Fibroblast of peridontal ligament (primary cell): Measurements from ENCODE around the gene TH.
"Not testable (repeated sequence)": the region's sequence is repeated elsewhere in the genome, so short reads cannot be mapped to it uniquely, and the experiment has no call there.

Experiments
- DNase-seq: peaks from one replicate; pipeline ENCODE4 v3.0.0-alpha.2; 2010; ENCODE audit errors: extremely low read depth

Gene TH

DNA sequence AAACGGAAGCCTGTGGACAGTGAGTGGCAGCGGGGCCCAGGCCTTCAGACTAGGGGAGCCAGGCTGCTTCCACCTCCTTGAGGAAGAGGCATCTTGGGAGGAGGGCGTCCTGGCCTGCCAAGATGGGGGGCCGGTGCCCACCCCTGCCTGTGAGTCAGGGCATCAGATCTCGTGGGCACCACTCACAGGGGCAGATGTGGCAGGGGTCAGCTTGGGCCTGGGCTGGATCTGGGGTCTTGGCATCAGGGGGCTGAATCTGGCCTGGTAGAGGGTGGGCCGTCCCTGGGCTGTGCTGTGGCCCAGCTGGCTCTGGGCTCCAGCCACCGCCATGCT, 24.1 kb upstream of the TH start:
- DNase-seq, result no peak

DNA sequence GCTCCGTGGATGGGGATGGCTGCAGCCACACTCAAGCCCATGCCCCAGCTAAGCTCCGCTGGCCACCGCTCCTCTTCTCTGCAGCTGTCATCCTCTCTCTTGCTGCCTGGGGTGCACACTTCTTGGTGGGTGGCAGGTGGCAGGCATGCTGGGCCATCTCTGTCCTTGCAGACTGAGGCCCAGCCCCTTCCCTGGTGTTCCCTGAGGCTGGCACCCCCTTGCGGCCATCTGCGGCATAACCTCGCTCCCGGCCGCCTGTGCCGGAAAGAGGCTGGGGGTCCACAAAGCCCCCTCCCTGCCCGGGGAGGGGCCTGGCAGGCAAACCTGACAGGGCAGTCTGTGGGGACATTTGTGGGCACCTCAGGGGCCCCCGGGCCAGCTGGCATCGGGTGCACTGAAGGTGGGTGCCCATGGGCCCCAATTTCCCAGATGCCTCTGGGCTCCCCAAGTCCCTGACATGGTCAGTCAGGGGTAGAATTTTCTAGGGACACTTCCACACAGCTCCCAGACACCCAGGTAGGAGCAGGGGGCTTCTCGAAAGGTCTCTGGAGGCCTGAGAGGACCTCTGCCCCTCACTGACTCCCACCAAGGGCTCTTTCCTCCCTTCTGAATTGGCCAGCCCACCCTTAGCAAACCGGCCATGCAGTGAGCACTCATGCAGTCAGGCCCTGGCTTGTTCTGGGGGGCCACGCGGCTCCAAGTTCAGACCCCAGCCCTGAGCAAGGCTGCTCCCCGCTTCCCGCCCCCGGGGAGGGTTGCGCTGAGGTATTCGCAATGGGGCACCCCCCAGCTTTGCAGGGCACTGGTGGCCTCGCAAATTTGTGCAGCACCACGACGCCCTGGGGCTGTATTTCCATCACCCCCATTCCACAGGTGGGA, 23.5 kb upstream of the TH start:
- peak; percentile 1 for DNase-seq

DNA sequence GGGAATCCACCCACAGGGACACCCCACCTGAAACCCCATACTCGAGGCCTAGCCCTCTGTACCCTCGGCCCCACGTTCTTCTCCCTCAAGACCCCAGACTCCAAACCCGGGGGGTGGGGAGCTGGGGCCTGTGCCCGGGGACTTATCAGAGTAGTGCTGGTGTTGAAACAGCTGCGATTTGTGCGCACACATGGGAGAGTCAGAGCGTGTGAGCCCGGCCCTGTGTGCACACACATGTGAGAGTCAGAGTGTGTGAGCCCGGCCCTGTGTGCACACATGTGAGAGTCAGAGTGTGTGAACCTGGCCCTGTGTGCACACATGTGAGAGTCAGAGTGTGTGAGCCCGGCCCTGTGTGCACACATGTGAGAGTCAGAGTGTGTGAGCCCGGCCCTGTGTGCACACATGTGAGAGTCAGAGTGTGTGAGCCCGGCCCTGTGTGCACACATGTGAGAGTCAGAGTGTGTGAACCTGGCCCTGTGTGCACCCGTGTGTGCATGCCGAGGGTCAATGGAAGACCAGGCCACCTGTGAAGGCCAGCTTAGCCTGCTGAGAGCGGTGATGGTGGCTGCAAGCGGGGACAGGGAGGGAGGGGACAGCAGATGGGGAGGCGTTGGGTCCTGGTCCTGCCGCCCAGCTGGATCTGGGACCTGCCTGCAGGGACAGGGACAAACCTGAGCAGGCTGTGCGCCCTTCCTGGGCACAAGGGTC, 22.4 kb upstream of the TH start:
- DNase-seq, result not testable (repeated sequence)

DNA sequence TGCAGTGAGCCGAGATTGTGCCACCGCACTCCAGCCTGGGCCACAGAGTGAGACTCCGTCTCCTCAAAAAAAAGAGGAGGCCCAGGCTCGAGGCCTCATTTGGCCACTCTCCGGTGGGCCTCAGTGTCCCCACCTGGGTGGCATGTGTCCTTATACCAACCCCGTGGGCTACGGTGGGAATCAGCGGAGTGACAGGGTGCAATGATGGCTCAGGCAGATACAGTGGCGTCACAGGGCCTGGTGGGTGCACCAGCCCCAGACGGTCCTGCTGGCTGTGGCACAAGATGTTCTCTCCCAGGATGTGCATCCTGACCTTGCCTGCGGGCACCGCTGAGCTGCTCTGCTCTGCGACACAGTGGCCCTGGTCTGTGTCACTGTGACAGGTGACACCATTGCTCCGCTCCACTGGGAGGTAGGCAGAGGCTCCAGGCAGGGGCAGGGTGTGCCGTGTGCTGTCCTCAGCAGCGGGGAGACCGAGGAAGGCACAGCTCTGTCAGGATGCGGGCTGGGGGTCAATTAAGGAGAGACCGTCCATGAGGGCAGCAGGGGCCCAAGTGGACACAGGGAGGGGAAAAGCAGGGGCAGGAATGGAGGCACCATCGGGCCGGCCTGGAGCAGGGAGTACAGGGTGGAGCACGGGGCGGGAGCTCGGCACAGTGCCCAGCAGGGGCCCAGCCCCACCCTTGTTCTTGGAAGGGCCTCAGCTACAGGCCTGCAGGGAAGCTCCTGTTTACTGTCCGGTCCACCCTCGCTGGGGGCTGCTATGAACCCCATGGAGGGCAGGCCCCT, 21.7 kb upstream of the TH start:
- no peak for DNase-seq

DNA sequence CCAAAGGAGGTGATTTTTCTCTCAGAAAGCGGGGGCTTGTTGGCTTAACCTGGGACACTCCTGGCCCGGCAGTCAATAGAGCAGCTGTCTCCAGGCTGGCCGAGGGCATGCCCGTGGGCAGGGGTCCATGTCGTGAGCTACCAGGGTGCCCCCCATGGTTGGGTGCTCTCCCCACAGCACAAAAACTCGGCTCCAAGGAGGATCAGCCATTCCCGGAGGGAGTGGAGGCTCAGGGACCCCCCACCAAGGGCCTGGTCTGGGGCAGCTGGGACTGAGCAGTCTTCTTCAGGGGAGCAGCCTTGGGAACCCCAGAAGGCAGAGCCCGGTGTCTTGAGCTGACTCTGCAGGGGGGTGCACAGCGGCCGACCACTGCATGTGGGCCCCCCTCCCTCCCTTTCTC, 20.8 kb upstream of the TH start:
- no peak for DNase-seq

DNA sequence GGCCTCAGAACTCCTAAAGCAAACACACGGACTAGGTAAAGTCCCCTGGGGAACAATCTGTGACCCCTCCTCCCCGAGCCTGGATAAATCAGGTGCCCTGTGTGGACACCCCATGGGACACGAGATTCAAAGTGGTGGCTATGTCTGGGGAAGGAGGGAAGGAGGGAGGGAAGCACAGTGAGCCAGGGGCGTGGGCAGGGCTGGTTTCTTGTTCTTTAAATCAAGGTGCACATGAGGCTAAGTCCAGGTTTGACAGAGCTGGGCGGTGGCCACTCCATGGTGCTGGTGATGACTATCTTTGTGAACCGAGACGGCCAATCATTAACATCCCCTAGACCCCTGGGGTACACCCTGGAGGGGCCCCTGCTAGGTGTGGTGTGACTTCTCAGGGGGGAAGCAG, 20.3 kb upstream of the TH start:
- no peak for DNase-seq

DNA sequence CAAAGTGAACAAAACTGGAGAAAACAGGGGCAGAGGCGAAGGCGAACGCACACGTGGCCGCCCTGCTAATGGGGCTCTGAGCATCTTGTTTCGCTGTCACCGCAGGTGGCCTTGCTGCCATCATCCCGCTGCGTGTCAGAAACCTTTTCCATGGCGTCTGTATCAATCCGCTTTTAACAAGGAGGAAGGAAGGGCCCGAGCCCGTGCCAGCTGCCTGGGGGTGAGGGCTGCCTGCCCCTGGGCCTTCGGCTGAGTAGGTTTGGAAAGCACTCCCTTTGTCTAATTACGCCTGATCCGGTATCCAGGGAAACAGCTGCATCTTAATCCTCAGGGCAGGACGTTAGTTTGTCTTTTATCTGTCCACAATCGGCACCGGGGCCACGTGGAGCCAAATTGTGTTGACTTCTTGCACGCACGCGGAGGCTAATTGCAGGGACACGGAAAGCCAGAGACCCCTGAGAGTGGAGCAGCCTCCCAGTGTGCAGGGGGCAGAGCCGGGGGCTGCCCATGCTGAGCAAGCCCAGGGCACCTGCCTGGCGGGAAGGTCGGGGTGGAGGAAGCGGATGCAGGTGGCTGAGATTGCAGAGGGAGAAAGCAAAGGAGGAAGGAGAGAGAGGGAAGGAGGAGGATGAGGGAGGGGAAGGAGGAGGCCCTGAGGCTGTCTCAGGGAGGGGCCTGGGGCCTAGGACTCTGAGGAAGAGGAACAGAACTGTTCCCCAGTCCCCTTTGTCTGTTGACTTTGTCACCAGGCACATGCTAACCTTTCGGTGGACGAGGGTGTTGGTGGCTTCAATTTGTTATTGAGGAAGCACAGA, 19.2 kb upstream of the TH start:
- no peak for DNase-seq

DNA sequence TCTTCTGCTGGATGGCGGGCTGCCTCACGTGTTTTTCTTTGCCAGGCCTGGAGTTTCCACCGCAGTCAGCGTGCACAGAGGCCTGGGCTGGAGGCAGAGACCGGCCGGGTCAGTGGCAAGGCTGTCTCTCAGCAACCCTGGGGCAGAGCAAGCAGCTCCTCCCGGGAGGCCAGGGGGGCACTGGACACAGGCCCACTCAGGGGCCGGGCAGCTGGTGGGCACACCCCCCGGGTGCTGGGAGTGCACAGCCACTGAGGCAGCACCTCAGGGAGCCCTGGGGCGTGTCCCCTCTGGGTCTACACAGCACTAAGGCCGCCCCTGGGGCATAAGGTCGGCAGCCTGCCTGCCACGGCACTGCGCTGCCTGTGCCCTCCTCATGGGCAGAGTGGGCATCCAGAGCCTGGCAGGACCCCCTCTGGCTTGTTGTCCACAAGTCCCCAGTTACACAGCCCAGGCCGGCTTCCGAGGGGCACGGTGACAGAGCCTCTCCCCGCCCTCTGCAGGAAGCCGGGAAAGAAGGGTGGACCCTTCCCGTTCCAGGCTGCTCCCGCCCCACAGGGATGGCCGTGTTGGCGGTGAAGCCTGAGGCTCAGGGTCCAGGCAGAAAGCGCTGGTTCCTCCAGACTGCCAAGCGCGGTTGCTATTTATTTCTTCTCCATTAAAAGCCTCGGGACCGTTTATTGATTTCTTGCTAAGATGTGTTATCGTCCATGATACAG, 18.5 kb upstream of the TH start:
- DNase-seq, result no peak

DNA sequence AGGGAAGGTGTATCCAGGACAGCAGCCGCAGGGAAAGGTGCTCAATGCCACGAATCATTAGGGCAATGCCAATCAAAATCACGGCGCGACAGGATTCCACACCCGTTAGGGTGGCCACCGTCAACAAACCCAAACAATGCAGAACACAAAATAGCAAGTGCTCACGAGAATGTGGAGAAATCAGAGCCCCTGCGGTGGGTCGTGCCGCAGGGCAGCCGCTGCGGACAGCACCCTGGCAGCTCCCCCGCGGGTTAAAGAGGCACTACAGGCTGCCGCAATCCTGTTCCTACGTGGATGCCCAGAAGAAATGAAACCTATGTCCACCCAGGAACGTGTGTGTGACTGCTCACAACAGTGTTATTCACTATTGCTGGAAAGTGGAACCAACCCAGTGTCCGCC, 17.1 kb upstream of the TH start:
- DNase-seq, result no peak

DNA sequence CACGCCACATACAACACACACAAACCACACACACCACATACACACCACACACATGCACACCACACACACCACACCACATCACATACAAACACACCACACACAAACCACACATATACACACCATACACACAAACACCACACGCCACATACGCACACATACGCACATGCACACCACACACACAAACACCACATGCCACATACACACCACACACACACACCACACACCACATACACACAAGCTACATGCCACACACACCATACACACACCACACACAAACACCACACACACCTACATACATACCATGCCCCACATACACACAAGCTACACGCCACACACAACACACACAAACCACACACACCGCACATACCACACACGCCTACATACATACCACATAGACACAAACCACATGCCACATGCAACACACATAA, 15.7 kb upstream of the TH start:
- no peak for DNase-seq

DNA sequence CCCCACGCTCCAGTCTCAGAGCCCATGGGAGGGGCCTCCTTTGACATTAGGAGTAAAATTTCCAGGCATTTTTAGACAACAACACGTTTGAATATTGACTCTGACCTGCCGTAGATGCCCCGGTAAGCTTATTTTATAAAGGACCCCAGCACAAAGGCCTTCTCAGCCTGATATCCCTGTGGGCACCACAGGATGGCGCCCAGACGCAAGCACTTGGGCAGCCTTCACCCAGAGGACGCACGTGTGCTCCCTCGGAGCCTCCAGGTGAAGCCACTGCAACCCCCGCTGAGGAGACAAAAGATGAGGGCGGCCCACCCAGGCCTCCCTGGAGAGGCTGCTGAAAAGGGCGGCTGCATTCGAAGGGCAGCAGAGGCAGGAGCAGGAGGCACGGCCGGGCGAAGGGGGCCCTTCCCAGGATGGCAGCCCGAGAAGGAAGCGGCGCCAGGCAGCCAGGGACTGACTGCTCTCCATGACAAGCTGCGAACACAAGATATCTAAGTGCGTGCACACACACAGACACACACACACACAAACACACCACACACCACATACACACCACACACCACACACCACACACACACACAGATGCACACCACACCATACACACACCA, 15.2 kb upstream of the TH start:
- DNase-seq, result no peak

DNA sequence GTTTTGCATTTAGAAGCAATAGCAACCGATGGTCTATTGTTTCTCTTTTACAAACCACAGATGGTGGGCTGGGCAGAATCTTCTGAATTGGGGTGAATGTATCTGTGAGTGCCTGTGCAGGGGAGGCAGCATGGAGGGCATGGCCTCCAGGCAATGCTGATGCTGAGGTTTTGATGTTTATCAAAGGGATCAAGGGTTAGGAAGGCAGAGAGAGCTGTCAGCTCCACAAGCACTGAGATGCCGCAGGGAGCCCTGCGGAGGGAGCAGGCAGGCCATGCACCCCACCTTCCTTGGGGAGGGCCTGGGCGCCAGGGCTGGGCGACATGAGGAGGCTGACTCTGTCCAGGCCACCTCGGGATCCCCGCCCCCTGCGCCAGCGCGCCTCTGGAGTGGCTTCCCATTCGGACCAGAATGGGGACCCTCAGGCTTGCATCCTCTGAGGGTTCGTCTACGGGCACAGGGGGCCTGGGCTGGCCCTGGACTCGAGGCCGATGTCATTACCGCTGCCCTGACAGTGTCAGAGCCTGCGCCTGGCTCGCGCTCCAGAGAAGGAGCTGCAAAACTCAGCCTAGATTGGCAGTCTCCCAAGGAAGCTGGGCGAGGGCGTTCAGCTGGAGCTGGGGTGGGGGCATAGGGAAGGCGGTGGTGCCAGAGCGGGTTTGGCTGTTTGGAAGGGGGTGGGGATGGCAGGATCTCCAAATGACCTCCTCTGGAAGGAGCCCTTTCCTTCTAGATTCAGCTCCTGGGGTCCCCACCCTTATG, 13.9 kb upstream of the TH start:
- DNase-seq, result no peak

DNA sequence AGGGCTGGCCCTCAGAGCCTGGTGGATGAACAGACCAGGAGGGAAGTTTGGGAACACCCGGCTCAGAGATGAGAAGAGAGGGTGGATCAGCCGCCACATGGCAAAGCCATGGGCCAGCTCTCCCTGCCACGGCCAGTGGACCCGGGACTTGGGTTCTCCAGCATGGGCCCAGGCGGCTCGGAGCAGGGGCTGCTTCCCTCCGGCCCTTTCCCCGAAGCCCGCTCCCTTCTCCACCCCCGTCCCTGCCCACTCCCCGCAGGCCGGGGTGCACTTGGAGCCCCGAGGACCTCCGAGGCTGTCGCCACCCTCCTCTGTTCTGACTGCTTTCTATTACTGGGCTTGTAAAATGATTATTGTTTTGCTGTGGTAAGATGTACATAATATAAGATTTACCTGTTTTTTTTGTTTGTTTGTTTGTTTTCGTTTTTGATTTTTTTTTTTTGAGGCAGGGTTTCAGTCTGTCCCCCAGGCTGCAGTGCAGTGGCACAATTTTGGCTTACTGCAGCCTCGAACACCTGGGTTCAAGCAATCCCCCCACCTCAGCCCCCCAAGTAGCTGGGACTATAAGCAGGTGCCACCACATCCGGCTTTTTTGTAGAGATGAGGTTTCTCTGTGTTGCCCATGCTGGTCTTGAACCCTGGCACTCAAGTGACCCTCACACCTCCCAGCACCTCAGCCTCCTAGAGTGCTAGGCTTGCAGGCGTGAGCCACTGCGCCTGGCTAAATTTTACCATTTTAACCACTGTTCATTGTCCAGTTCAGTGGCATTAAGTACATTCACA, 11.3 kb upstream of the TH start:
- DNase-seq, result no peak

DNA sequence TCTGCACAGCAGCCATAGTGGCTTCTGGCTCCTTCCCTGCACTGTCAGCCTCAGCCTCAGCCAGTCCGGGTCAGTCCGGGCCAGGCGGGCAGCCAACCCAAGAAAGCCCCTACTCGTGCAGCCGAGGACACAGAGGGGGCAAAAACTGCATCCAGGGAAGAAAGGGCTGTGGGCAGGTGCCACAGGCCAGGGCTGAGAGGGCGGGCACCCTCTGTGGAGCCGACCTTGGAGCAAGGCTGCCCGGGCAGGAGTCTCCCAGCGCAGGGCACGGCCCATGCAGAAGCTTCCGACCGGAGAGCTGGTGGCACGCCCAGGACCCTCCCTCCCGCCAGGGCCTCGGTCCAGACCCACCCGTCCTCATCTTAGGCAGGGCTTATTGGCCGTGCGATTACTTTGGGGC, 10.5 kb upstream of the TH start:
- DNase-seq, result no peak

DNA sequence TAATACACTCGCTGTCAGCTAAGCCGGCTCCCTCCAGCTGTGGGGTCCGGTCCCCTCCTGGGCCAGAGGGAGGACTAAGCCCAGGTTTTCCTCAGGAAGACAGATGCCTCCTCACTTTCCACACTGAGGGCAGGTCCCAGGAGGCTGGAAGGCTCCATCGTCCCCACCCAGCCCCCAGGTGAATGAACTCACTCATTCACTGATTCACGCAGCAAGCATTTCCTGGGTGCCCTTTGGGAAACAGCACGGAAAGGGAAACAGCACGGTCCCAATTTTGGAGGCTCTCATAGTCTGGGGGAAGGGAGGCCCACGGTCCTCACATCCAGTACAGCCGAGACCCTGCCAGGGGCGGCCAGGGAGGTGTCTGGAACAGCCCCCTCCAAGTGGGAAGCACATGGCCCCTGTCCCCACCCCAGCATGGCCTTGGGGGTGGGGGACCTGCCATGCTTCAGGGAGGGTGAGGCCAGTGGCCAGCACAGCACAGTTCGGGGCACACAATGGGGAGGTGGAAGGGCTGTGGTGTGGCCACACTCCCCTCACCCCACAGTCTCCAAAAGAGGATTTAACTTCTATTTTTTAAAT, 9.3 kb upstream of the TH start:
- no peak for DNase-seq

DNA sequence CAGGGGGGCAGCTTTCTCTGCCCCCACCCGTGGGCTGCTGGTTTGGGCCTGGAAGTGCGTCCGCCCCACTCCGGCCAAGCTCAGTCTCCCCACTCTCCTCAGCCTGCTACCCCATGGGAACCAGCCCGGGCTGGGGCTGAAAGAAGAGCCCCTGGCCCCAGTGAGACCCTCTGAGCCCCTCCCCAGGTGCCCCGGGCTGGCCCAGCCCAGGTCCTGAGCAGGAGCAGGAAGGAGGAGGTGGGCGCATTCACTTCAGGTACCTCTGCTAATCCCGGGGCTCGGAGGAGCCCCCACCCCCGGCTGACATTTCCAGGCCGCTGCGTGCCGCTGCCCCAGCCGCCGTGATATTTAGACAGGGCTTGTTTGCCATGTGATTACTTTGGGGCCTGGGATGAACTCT, 8.7 kb upstream of the TH start:
- no peak for DNase-seq

DNA sequence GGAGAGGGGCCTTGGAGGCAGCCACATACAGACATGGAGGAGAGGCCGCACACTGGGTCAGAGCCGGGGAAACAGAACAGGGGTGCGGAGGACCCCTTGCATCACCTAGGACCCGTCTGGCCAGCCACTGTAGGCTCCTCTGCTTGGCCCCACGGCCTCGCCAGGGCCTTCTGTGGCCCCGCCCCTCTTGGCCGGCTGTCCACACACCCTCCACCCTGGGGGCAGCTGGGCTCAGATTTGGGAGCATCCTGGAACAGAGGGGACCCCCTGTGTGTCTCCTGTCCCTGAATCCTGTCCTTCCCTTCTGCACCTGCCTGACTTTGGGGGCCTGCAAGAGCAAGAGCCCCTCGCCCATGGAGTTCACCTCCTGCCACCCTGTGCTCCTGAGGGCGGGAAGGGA, 7.9 kb upstream of the TH start:
- no peak for DNase-seq

DNA sequence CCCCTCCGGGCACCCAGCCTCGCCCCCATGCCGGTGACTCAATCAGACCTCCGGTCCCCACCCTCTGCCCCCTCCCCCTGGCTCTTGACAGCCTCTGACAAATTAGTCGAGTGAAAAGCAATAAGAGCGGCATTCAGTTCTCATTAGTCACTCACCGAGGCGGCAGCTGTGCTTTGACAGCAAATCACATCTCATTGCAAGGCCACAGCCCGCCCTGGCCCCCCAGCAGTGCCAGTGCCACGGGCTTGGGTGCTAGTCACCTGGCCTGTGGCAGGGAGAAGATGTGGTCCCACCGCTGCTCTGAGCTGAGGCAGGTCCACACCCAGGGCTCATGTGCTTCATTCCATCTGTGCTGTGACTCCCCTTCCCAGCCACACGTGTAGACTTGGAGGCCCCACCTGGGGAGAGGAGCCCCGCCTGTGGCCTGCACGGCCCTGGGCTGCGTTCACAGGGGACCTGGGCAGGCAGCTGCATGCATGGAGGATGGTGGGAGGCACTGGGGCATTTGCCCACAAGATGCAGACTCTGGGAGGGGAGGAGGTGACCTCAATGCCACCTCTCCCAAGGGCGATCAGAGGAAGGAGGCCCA, 7.4 kb upstream of the TH start:
- DNase-seq, result no peak
